Effector CD8-positive, alpha-beta T cell (primary cell): ENCODE results near the gene MGAT3.
"Not testable (repeated sequence)": the region's sequence is repeated elsewhere in the genome, so short reads cannot be mapped to it uniquely, and the experiment has no call there.

Experiments
- DNase-seq: peaks from one replicate; lab custom pipeline; 2025; lab: John Stamatoyannopoulos, UW

The MGAT3 gene

DNA sequence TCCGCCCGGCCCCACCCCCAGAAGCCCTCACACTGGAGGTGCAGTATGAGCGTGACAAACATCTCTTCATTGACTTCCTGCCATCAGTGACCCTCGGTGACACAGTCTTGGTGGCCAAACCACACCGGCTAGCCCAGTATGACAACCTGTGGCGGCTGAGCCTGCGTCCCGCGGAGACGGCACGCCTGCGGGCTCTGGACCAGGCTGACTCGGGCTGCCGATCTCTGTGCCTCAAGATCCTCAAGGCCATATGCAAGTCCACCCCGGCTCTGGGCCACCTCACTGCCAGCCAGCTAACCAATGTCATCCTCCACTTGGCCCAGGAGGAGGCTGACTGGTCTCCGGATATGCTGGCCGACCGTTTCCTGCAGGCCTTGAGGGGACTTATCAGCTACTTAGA, 57.0 kb downstream of the MGAT3 start:
- DNase-seq = no peak

DNA sequence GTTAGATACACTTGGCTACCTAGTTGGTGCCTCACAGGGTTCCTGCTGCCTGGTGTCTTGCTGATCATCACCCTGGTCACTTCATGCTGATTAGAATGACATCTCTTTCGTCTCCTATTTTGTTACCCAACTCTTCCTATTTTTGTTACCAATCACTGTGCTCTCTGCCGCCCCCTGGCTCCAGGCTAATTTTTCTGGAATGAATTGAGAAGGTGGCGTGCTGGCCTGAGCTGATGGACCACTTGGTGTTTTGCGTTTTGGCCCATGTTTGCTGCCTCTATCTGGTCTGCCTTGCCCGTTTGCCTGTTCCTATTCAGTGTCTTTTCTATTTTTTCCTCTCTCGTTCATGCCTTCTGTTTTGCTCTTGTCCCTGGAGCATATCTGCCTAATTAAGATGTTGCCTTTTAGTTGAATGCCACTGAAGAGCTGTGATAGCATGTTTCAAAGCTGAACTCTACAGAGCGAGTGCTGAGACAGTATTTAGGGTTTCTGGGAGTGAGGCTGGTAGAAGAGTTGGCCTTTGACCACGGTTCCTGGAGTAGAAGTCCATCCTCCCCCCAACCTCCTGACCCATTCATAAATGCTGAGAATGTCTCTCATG, 57.7 kb downstream of the MGAT3 start:
- peak; percentile 42 for DNase-seq

- no peak for DNase-seq
Measured at GRCh38 chr22:39515266-39516050, 58.6 kb downstream of the MGAT3 start.

GRCh38 chr22:39517470-39517869, 60.7 kb downstream of the MGAT3 start:
- DNase-seq = no peak

DNA sequence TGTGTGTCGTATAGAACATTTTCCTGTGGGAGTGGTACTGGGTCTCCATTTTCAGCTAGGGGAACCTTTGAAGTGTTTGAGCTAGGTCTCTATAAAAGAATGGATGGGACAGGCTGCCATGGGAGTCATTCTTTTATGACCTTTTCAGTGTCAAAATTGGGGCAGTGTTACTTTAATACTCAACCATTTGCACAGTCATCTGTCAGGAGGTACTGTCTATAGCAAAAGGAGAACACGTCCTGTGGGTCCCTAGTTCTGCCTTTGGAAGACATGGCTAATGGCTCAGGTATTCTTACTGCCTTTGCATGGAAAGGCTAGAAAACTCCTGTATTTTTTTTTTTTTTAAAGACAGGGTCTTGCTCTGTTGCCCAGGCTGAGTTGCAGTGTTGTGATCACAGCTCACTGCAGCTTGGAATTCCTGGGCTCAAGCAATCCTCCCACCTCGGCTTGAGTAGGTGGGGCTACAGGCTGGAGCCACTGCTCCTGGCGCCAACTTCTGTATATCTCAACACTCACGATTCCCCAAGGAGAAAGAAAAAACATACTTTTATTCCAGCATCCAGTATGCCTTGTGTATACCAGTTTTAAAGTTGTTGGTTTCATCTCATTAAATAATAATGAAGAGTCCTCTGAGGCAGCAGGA, 61.5 kb downstream of the MGAT3 start:
- DNase-seq = no peak

- DNase-seq = no peak
Measured at GRCh38 chr22:39518996-39519680, 62.3 kb downstream of the MGAT3 start.

DNA sequence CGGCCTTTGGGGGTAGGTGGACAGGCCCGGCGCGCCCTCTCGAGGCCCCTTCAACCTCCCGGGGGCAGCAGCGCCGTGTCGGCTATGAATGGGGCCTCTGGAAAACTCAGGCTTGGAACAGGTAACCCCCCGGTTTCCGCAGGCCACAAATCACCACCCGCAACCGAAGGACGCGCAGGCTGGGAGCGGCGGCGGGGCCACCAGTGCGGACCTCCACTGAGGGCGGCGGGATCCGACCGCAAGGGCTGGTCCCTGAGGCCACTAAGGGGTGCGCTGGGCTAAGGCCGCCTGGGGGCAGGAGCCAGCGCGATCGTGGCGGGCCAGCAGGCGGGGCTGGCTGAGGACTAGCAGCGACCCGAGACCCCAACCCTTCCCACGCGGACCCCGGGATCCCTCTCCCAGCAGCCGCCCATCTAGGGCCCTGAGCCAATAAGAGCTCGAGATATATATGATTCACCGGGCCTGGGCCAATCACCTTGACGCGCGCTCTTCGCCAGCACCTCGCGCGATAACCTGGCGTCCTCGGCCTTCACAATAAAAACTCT, 62.9 kb downstream of the MGAT3 start:
- DNase-seq = no peak

- peak; percentile 92 for DNase-seq
Measured at GRCh38 chr22:39520226-39521105, 63.7 kb downstream of the MGAT3 start, which contains the start of gene ATF4. Gene ATF4, plus strand, starts transcription at chr22:39520562. Its CDS starts 884 bp downstream, at chr22:39521446.

- DNase-seq = not testable (repeated sequence)
Measured at GRCh38 chr22:39521106-39521885, 64.5 kb downstream of the MGAT3 start.

GRCh38 chr22:39522091-39522490, 65.3 kb downstream of the MGAT3 start:
- not testable (repeated sequence) for DNase-seq

- no peak for DNase-seq
Measured at GRCh38 chr22:39522567-39523300, 65.9 kb downstream of the MGAT3 start.

- no peak for DNase-seq
Measured at GRCh38 chr22:39524089-39524752, 67.4 kb downstream of the MGAT3 start.

GRCh38 chr22:39524753-39525657, 68.2 kb downstream of the MGAT3 start:
- DNase-seq = no peak

- DNase-seq = no peak
Measured at GRCh38 chr22:39525658-39525975, 68.8 kb downstream of the MGAT3 start.

- no peak for DNase-seq
Measured at GRCh38 chr22:39526736-39527171, 69.9 kb downstream of the MGAT3 start.

DNA sequence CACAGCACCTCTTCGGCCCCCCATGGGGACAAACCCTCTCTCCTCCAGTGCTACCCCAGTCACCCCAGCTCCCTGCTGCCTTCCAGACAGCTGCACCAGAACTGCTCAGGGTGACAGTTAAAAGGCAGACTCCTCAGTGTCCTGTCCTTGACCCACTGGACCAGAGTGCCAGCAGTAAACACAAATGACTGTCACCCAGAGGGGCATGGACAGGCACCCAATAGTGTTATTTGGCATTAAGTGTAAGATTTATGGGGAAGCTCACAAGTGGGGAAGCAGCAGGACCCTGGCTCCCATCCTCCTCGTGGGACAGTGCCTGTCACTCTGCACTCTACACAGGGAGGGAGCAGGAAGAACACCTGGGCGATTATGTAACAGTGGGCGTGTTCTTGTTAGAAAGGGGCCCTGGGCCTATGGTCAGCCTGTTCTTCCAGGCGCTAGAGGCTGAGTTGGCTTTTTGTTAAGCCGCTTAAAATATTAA, 70.7 kb downstream of the MGAT3 start:
- DNase-seq = no peak

GRCh38 chr22:39528080-39528661, 71.4 kb downstream of the MGAT3 start:
- DNase-seq = no peak
